CD4-positive, alpha-beta T cell treated with Interleukin-4 for 1 hour (primary cell): Measurements from ENCODE around the gene GDF2.

Source experiments
- DNase-seq, 2 donors: peaks; one replicate each; pipeline ENCODE4 v3.0.0-alpha.2; 2020 to 2022

The GDF2 gene

DNA sequence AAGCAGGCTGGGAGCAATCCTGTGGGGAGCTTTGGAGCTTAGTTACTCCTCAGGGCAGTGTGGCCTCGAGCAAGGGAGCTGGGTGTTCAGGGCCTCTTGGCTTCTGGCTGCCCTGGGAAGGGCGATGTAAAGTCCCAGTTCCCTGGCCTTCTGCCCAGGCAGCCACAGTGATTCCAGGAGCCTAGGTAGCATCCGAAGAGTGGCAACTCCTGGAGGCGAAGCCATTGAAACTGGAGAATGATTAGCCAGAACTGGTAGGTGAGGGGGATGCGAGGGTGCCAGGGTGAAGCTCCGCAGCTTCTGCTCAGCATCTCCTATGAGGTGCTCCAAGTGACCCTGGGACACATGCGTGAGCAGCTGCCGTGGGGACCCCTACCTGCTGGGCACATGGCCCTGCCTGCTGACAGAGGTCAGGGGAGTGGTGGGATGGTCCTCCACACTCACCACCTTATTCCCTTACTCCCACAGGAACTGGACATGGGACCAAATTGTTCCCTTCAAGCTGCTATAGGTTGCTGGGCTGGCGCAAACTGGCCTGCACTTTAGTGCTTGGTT is 7.8 kb upstream of the GDF2 start:
- DNase-seq, result no peak

DNA sequence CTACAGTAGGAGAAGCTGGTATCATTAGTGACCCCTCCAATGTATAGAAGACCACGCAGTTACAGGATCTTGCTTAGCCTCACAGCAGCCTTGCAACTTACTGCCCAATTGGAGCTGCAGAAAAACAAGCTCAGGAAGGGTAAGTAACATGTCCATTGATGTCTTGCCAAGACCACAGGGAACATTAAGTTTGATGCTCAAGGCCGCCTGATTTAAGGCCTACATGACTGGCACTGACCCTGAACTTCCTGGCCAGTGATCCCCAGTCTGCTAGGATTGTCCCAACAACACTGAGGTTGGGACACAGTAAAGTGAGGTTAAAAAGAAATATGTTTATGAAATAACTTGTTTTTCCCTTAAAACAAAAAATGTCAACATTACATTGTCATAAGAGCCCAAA is 6.8 kb upstream of the GDF2 start:
- DNase-seq, result no peak

DNA sequence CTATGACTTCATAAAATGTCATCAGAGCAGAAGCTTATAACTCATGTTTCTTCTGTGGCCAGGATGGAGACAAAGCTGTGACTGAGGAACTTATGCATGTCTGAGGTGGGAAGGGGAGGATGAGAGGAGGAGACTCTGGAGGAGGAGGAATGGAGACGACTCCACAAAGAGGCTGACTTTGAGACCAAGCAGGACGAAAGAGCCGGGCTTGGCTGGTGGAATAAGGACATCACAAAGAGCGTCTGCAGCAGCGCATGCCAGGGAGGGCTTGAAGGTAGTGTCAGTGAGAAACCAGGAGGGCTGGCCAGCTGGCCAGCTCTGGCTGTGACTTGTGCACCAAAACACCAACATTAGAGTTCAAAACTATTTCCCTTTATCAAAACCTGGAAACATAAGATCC is 6.1 kb upstream of the GDF2 start:
- no peak for DNase-seq

DNA sequence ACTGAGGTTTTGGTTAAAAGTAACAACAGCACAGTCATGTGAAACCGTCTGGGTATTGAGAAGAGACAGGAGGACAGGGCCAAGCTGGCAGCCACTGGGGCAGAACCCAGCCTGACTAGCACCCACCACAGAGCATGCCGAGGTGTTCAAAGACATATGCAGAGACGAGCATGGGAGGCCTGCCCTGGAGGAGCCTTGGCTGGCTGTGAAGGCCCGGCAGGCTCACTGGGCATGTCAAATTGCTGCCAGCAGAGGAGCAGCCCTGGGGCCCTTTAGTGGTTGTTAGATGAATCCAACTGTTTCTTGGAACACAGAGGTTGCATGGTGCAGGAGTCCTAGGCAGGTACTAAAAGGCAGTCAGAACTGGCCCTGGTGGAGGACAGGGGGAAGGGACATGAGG is 5.0 kb upstream of the GDF2 start:
- DNase-seq, result no peak

DNA sequence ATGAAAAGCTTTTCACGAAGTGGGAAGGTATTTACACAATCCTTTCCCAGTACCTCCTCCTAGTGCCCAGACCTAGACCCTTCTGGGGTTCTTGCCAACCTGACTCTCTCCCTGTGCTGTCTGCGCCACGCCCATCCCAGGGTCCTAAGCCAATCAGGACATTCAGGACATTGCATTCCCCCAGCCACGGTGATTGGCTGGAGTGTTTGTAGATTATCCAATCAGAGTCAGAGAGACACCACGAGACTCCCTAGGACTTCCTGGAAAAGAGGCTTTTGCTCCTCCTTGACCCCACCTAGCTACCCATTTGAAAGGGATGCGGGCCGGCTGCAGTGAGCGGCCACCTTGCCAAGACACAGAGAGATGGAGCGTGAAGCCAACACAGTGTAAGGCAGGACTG is 3.5 kb upstream of the GDF2 start:
- no peak for DNase-seq

DNA sequence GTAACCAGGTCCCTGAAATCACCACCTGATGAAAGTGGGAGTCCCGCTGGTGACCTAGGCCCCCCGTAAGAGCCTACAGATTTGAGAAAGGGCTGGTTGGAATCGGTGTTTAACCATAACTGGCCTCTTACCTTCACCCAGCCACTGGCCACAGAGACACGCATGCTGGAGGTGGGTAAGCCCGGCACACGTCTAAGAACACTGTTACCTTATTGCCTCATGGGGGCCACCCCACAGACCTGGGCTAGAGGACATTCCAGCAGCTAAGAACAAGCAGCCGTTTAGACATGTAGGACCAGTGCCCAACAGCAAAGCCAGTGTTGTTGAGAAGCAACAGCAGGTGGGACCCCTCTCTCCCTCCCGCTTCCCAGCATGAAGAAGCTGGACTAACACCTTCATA is 2.5 kb upstream of the GDF2 start:
- no peak for DNase-seq

DNA sequence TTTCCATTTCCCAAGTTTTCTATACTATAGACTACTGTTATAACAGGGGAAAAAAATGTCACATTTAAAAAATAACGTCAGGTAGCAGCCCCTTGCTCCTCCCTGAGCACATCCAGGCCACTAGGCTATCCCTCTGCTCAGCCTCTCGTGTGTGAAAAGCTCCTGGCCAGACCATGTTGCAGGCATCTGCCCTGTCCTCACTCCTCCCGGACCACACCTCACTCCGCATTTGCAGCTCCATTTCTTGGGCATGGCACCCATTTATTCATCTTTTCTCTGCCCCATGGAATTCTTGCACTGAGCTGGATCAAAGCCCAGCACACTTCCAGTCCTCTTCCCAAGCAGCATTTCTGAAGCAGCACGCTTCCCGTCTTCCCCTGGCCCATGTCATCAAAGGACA is 1.4 kb upstream of the GDF2 start:
- no peak for DNase-seq

DNA sequence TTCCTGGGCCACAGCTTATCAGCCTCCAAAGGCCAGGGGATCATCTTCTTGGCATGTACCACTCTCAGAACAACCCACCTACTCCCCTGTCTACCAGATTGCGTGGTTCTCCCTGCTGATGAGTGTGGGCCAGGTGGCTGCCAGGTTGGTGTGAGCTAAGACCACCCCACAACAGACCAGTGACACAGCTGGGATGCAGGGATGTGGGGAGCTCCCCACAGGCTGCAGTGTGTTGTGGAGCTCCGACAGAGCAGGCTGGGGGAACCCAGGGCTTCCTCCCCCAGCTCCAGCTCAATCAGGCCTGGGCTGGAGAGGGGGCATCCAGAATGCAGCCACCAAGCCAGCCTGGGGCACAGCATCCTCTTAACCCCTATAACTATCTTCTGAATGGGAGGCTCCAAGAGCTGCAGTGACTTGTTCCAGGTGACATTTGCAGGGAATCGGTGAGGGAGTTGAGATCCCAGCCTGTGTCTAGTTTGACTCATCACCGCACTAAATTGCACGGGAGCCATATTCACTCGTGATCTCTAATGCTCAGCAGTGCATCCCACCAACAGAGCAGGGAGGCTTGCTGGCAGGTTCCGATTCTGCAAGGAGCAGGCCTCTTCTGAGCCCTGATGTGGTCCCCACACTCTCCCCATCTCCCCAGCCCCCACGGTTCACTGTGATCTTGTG is 596 bp upstream of the GDF2 start:
- no peak for DNase-seq

DNA sequence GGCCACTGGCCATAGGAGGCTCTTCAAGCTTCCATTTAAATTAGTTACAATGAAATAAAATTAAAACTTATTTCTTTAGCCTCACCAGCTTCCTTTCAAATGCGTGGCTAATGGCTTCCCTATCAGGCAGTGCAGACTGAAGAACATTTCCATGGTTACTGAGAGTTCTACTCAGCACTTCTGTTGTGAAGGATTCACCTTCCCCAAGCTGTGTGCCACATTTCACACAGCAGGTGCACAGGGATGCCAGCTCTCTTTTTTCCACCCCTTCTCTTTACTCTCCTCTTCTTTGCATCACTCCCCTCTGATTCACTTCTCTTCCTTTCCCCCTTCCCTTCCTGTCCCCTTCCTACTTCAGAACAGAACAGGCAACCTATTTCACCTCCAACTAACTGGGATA is 833 bp downstream of the GDF2 start:
- DNase-seq, result no peak

DNA sequence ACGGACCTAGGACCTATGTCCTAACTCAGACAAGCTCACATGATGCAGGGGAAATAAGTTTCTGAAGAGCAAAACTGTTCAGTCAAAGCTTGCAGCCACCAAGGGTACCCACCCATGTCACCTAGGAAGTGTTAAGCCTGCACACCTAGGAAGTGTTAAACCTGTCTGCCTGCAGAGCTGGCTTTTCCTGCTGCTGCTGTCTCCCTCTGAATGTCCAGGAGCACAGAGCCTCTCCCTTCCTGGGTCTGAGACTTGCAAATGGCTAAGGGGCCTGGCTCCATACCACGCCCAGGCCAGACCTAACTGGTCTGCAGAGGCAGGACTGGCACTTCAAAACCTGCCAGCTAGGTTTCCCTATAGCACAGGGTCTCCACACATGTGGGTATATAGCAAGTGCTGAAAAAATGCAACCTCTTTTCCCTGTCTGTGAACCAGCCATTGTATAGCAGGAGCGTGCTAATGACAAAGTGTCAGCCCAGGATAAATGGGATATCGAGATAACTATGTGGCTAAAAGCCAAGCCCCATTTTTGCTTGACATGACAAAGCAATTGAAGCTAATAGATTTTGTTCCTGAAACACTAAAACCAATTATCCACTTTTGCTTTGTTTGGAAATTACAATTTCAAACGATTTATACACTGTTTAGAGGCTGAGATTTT is 1.5 kb downstream of the GDF2 start:
- DNase-seq, result no peak

DNA sequence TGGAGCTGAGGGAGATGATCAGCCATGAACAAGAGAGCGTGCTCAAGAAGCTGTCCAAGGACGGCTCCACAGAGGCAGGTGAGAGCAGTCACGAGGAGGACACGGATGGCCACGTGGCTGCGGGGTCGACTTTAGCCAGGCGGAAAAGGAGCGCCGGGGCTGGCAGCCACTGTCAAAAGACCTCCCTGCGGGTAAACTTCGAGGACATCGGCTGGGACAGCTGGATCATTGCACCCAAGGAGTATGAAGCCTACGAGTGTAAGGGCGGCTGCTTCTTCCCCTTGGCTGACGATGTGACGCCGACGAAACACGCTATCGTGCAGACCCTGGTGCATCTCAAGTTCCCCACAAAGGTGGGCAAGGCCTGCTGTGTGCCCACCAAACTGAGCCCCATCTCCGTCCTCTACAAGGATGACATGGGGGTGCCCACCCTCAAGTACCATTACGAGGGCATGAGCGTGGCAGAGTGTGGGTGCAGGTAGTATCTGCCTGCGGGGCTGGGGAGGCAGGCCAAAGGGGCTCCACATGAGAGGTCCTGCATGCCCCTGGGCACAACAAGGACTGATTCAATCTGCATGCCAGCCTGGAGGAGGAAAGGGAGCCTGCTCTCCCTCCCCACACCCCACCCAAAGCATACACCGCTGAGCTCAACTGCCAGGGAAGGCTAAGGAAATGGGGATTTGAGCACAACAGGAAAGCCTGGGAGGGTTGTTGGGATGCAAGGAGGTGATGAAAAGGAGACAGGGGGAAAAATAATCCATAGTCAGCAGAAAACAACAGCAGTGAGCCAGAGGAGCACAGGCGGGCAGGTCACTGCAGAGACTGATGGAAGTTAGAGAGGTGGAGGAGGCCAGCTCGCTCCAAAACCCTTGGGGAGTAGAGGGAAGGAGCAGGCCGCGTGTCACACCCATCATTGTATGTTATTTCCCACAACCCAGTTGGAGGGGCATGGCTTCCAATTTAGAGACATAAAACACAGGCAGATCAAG is 3.3 kb downstream of the GDF2 start:
- DNase-seq, result peak in 1 of 2 donors; percentile 7

DNA sequence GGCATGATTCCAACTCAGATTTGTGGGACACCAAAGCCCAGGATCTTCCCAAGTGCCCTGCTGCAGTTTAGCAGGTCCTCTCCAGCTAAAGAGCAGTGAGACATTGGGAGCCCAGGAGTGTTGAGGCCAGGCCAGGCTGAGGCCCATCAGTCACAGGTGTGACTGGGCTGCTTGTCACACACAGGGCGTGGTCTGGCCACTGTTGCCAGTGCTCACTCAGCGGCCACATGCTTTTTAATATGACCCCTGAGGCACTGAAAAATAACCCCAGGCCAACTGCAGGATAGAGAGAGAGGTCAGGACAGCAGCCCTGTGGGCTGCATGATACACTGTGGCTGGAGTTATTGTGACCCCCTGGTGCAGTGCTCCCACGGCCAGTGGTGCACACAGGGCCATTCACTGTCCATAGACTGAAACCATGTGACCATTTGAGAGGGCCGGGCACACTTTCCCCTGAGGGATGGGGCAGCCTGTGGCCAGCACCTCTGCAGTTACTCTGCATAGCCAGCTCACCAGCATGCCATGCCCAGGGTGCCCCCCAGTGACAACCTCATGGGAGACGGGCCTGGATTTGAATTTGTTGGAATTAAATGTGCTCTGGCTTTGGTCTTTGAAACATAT is 4.2 kb downstream of the GDF2 start:
- DNase-seq, result peak in 1 of 2 donors; percentile 5

DNA sequence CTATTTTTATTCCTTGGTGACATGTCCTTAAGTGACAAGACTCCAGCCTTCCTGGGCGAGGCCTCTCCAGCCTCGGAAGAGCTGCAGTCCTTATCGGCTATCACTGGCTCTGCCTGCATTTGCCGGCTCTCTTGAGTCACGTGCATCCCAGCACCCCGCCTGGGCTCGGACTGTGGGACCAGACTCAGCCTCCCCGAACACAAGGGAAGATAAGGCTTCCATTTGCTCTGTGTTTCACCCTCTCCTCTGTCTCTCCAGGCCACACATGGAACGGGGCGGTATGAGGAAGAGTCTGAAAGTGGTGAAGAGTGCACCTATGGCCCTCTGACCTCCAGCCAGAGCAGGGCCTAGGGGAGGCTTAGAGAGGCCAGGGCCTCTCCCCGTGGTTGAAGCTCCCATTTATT is 4.7 kb downstream of the GDF2 start:
- peak in 1 of 2 donors; percentile 3 for DNase-seq

DNA sequence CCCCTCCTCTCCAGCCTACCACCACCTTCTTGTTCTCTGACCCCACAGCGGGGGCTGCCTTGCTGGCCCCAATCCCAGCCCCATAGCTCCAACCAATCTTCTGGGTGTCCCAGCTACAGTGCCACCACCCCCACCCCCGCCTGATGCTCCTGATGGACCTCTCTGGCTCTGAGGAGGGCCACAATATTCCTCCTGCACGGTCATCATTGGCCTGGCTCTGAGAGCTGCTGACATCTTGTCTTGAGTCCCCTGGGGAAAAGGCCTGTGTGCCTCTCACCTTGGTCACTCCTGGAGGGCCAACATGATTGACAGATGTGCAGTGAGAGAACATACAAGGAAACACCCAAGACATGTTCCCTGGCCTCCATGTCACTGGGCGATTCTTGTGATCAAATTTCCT is 7.6 kb downstream of the GDF2 start:
- DNase-seq, result no peak

DNA sequence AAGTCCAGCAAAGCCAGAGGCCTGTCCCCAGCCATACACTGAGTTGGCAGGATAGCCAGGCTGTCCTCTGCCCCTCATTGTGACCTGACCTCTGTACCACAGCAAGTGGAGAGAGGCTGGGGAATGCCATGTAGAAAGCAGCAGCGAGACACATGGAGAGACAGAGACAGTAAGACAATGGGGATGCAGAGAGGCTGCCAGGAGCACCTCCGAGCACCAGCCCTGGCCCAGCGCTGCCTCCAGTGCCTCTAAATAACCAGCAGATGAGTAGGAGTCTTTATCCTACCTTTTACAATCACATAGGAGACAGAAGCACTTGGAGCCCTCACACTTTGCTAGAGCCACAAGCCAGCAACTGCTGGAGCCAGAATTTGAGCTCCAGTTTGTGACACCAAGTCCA is 8.1 kb downstream of the GDF2 start:
- DNase-seq, result no peak

DNA sequence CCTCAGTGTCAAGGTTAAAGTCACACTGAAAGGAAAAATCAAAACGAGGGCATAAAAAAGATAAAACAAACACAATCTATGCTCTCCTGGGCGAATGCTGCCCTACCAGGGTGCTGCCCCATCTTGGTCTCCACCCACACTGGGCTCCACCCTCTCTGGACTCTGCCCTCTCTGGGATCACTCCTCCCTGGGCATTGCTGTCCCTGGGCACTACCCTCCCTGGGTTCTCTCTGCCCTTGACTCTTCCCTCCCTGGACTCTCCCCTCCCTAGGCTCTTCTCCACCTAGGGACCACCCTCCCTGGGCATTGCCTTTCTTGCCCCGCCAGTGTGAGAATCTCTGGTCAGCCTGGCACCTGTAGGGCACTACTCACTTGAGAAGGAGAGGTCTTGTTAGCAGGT is 8.6 kb downstream of the GDF2 start:
- DNase-seq, result no peak

DNA sequence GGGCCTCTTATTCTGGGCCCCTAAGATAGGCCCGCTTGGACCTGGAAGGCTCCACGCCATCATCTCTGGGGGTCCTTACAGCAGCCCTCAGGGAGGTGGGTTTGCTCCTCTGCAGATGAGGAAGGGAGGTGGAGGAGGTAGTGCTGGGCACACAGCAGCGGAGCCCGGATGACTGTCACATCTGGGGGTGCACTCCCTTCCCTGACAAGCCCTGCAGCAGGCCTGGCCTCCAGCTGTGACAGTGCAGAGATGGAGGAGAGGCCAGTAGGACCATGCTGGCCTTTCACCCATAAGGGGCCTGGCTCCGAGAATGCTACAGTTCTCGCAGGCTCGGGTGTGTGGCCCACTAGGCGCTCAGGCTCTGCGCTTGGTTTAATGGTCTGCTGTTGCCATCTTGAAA is 9.2 kb downstream of the GDF2 start:
- DNase-seq, result no peak

DNA sequence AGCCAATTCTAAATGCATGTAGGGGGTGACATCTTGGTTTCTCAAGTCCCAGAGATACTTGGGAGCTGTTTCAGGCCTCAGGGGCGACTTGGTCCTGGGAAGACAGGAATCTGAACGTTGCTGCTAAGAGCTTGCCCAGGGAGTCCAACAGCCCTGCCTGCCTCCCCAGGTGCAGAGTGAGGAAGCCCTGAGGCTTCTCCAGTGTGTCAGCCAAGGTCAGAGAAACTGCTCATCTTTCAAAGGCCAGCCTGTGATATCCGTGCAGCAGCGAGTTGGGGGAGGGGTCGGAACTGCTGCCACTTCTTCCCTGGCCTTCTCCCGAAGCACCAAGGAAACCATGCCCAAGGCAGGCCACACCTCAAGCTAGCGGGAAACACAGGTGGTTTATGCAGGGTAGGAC is 9.7 kb downstream of the GDF2 start:
- no peak for DNase-seq

DNA sequence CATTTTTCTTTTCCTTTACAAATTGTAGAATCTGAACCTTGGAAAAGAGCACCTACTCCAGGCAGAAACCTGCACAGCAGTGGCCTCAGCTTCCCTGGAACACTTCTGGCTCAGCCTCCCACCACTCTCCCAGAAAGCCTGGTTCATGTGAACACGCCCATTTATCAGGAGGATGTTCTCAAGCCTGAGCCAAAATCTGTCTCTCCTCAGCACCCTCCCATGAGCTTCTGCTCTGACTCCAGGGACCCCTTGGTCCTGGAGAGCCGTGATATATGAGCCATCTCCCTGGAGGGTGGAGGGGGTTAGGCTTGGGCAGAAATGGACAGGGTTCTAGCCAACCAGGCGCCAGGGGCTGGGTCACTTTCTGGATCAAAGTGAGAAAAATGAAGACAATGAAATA is 10.1 kb downstream of the GDF2 start:
- DNase-seq, result no peak

DNA sequence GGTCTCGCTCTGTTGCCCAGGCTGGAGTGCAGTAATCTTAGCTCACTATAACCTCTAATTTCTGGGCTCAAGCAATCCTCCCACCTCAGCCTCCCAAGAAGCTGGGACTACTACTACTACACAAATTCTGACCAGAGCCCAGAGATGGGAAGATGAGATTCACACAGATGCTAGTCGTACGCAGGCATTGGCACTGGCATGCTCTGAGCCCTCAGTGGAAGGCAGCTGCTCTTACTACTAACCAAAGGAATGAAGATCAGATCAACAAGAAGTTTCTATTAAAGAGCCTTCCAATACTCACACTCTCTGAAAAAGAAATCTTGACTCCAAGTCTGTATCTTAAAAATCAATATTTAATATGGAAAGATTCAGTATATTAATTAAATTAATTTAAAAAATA is 10.7 kb downstream of the GDF2 start:
- DNase-seq, result no peak

DNA sequence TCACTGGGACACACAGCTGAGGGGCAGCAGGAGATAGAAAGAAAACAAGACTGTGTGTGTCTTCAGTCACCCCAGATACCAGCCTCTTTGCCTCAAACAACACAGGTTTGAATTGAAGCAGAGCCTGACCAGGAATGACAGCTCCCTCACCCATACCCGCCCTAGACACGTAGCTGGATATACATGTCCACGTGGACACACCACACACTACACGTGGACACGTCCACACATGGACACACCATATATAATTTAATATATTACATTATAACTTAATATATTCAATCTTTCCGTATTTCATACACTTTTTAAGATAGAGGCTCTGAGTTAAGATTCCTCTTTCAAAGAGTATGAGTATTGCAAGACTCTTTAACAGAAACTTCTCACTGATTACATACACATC is 11.3 kb downstream of the GDF2 start:
- no peak for DNase-seq

DNA sequence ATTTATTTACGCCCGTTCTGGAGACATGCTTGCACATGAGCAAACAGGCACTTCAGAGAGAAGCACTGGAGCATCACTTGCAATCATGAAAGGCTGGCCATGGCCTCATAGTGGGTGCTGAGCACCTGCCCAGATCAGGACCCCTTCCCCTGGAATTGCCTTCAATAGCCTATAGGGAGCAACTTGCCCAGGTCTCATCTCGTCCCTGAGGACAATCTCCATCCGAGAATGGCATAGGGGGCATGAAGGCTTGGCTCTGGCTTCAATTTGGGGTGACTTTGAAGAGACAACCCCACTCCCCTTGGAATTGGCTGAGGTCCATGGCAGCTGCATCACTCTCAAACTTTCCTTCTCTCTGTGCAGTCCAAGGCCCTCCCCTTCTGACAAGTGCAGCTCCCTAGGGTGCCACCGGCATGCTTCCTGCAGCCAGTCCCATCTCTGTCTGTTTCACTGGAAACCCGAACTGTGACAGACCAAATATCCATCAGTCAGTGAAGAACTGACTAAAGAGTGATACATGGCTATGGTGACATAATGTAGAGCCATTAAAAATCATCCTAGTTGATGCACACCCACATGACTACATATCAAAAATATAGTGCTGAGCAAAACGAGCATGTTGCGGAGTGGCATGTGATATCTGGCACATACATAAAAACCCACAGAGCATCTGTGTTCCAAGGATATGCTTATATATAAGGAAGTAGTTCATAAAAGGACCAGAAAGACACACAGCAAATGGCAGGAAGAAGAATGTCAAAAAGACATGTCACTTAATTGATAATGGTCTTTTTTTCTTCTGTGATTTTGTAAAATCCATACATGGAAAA is 12.4 kb downstream of the GDF2 start:
- no peak for DNase-seq
